Stimulated activated CD8-positive, alpha-beta memory T cell treated with anti-CD3 and anti-CD28 coated beads, Interleukin-15, amount 100 ng/mL, for 1 hour (primary cell): Measurements from ENCODE around the gene SGMS1.

ENCODE experiments used
- DNase-seq: peaks from one replicate; pipeline ENCODE4 v3.0.0-alpha.2; 2020; ENCODE audit warnings: low read depth

The SGMS1 gene

GRCh38 chr10:50334273-50334672, 289.5 kb downstream of the SGMS1 start:
- DNase-seq = no peak

GRCh38 chr10:50333872-50334271, 289.9 kb downstream of the SGMS1 start:
- no peak for DNase-seq

DNA sequence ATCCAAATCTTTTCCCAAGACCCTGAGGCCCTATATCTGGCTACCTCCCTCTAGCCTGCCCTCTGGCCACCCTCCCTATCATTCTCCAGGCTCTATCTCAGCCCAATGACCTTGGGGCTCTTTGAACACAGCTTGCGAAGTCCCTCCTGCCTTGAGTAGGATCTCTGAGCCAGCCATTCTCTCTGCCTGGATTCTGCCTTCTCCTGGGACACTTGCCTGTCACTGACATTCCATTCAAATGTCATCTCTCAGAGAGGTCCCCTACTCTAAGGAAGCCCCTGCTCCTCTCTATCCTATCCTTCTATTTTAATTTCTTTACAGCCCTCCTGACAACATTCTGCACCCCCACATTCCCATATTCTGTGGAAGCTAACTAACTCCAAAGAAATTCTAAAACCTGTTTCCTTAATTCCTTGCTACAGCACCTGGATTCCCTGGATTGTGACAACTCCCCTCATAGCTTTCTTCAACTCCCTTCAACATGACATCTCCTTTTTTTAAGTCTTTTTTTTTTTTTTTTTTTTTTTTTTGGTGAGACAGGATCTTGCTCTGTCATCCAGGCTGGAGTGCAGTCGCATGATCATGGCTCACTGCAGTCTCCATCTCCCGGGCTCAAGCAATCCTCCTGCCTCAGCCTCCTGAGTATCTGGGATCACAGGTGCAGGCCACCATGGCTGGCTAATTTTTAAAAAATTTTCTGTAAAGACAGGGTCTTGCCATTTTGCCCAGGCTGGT, 291.5 kb downstream of the SGMS1 start:
- no peak for DNase-seq

DNA sequence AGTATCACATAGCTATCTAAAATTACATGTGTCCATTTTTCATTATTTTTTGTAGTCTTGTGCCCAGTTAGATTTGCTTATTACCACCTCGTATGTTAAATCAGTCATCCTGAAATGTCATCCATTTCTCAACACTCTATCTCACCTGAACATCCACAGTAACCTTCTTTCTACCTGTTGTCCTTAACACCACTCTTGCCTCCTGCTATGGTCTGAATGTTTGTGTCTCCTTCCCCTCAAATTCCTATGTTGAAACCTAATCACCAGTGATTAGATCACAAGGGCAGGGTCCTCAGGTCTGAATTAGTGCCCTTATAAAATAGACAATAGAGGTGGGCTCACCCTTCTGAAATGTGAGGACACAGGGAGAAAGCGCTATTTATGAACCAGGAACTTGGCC, 292.3 kb downstream of the SGMS1 start:
- no peak for DNase-seq

GRCh38 chr10:50326757-50327701, 296.7 kb downstream of the SGMS1 start:
- DNase-seq = no peak

DNA sequence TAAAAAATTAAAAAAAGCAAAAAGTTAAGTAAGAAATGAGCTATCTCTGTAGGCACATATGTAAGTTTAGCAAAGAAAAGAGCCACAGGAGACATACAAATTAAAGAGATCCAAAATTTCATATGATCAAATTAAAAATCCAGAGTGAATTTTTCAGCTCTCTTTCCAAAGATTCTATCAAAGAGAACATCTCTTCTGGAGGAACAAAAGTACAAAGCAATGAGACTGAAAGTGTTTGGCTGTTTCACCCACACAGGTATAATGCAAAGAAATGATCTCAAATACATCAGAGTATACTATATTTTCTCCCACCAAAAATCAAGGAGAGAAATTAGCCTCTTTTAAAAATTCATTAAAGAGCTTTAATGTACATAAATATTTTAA, 297.6 kb downstream of the SGMS1 start:
- DNase-seq = no peak

DNA sequence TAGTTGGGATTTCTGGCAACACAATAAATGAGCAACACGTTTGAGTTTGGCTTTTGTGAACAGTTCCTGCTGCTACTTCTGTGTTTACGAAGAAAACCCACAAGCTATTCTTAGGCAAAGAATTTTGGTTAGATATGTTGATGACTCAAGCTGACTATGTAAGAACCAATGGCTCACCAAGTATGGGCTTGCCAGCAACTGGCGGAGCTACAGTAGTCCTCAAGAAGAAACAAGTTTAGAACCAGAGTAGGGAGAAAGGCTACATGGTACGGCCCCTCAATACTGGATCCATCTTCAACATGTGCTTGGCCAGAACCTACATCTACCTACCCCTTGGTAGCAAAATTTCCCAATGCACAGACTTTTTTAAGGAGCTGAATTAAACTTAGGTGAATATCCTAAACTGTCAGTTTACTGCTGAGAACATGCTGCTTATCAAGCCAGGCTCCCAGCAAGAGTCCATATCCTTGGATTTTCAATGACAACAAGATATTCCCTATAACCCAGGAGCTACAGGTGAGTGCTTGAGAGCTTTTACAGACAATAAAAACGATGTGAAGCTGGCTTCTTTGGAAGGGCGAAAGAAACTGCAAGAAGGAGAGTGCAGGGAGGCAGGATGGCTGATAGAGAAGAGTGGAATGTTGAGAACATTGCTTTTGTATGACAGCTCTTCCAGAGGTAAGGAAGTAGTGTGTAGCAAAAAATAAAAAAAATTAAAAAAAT, 298.1 kb downstream of the SGMS1 start:
- no peak for DNase-seq

DNA sequence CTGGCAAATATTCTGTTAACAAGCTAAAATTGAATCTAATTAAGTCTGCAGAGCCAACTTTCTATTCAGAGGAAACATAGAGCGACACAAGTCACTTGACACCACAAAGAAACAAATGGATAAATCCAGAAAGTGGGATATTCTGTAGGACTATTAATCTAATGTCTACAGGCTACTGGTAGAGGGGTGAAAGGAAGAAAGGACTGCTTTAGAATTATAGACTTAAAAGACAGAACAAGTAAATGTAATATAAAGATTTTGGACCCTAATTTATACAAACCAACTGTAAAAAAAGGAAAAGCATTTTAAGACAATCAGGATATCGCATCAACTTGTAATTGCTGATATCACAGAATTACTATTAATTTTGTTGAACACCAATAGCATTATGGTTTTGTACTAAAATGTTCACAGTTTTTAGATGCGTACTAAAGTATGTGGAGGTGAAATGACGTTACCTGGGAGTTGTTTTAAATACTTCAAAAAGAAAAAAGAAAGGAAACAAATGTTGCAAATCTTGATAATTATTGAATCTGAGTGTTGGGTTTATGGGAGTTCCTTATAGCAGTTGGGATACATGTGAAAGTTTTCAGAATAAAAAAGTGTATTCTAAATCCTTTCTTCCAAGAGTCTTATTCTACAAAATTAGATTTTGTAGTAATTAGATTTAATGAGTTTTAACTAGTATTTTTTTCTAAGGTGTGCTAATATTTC, 298.9 kb downstream of the SGMS1 start:
- DNase-seq = no peak

GRCh38 chr10:50324046-50324445, 299.7 kb downstream of the SGMS1 start:
- no peak for DNase-seq

DNA sequence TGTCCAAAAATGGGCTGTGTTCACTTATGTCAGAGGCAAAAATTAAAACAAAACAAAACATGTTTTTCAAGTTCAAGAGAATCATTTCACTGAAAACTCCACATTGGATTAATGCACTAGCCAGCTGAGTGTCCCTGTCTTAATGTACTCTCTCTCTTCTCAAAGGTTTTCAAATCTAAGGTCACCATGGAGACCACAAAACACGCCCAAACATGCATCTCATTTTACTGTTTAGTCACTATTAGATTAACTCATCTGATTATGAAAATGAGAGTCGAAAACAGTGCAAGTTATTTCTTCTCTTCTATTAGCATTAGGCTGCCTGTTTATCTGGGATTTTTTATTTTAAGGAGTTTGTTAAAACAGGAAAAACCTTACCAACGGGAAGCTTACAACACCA, 301.7 kb downstream of the SGMS1 start:
- DNase-seq = no peak

DNA sequence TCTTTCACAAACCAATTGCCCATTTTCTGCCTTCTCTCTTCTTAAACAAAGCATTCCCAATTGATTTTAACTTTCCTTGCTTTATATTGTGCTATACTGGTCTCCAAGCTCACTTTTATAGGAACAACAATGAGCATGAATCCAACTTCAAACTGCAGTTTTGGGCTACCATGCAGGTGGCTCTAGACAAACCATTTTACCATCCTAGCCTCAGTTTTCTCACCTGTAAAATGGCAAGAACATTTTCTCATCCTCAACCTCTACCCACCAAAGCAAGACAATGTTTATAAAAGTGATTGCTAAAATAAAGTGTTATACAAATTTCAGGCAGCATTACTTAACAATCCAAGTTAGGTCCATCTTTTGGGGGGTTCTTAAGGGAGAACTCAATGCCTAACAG, 305.6 kb downstream of the SGMS1 start:
- DNase-seq = no peak

DNA sequence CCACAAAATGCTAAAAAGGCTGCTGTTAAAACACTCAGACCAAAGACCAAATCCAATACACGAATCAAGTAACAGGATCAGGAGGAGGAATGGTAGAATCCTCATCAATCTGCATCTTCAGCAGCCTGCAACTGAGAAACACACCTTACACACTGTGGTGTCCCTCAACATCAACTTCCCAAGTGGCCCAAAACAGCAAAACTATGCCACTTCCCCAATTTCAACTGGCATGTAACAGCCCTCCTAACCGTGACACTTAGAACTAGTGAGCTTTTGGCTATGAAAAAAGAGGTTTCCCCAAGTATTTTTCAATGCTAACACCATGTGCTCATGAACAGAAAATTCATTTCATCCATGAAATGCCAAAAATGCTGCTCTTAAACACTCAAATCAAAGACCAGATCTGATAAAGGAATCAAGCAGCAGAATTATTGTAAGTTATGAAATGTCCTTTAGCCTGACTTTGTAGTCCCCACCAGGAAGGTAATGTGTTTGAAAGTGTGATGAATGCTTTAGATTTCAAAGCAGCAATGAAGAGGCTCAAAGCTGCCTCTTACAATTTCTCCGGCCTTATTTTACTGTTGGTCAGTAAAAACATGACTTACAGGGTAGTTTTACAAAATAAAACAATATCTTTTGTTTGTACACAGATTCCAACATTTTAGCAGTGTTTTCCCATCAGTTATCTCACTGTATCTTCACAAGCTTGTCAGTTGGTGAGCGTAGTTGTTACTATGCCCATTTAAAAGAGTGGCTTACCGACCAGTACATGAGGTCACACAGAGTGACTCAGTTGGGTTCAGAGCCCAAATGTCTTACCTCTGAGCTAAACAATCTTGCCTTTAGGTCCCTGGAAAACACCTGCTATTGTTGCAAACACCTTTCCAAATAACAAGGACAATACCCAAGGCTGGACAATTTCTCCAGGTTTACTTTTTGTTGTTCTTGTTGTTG, 306.8 kb downstream of the SGMS1 start:
- no peak for DNase-seq

DNA sequence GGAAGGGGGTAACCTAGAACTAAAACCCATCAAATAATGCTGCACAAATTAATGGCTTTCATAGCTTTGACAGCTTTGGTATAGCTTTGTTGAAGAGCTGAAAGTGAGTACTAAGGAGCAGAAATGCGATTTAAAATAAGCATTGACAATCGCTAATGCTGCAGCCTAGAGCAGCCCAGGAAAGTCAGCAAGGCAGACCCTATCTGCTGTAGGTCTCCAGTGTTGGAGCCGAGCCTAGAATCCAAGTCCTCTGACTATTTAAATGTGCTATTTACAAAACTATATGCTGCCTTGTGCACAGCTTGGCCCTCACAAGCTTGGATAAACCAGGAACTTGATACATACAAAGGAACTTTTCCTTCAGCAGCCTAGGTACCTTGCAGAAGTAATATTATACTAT, 307.6 kb downstream of the SGMS1 start:
- no peak for DNase-seq

GRCh38 chr10:50315424-50315823, 308.3 kb downstream of the SGMS1 start:
- no peak for DNase-seq

GRCh38 chr10:50314169-50315071, 309.3 kb downstream of the SGMS1 start:
- no peak for DNase-seq

GRCh38 chr10:50312464-50313437, 311.0 kb downstream of the SGMS1 start:
- DNase-seq = no peak

DNA sequence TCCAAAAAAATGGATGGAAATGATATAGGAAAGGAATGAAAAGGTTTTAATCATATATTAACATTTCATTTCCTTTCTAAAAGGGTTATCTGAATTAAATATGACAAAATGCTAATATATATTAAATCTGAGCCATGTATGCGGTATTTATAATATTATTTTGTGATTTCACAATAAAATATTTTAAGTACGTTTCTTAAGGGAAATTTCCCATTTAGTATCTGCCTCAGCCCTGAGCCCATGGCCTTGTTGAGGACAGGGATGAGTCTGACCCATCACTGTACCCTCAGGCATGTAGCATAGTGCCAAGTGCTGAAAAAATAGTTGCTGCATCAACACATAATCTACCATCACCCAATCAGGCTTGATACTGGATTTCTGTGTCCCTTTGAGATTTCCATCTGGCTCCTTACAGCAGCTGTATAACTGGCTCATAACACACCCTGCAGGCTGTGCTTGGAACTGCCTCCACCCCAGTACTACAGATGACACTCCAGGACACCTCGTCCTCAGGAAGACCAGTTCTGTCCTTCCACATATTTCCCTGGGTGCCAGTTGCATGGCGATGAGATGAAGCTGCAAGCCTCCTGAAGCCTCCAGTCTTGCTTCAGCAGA, 313.1 kb downstream of the SGMS1 start:
- no peak for DNase-seq

DNA sequence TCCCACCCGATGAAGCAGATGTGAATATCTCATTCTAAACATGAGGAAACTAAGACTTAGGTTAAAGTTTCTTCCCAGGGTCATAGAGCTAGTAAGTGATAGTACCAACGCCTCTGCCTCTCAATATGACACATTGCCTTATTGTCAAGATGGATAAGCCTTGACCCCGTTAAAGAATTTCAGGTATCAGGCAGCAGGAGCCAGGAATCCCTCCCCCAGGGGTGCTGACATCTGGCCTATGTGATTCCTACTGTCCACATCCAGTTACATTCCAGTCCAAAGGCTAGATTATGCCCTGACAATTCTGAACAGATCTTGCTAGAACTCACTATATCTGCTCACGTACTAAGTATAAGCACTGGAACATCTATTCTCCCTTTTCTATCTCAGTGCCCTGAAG, 314.4 kb downstream of the SGMS1 start:
- no peak for DNase-seq
